Osteoblast (primary cell): ENCODE results near the gene CDKAL1. TPM values are rescaled to one million over a fixed set of nuclear protein-coding genes. Genes with fewer than 3 reads are reported as not detected.

Source experiments
- DNase-seq: peaks from one replicate; pipeline ENCODE4 v3.0.0; 2011; ENCODE audit warnings: low spot score, mixed read lengths; ENCODE audit not compliant: insufficient read length; ENCODE audit errors: missing footprints
- H2AFZ ChIP-seq: 2 replicates; pipeline ENCODE4 v1.6.0; 2011; ENCODE audit warnings: mild to moderate bottlenecking, low read length
- H3K27ac ChIP-seq: 2 replicates; pipeline ENCODE4 v1.5.1; 2011; ENCODE audit warnings: mild to moderate bottlenecking, low read depth, low read length, moderate library complexity
- H3K27me3 ChIP-seq: 2 replicates; pipeline ENCODE4 v1.6.0; 2012; ENCODE audit warnings: mild to moderate bottlenecking, control low read depth, inconsistent platforms, low read length, moderate library complexity; ENCODE audit not compliant: insufficient read depth
- H3K36me3 ChIP-seq: 2 replicates; pipeline ENCODE4 v1.5.1; 2011; ENCODE audit warnings: mild to moderate bottlenecking, low read length, control low read depth, moderate library complexity; ENCODE audit not compliant: insufficient read depth
- H3K4me1 ChIP-seq: 2 replicates; pipeline ENCODE4 v1.5.1; 2011; ENCODE audit warnings: mild to moderate bottlenecking, low read length, control low read depth, moderate library complexity; ENCODE audit not compliant: insufficient read depth
- H3K4me2 ChIP-seq: 2 replicates; pipeline ENCODE4 v1.6.0; 2011; ENCODE audit warnings: mild to moderate bottlenecking, low read length; ENCODE audit not compliant: insufficient read depth
- H3K4me3 ChIP-seq: fragments of 200-600 bp; sonication (generic); 3 replicates; pipeline ENCODE4 v1.5.1; 2012; ENCODE audit warnings: mild to moderate bottlenecking, low read length, inconsistent platforms; ENCODE audit not compliant: insufficient read depth
- H3K79me2 ChIP-seq: 2 replicates; pipeline ENCODE4 v1.6.0; 2012; ENCODE audit warnings: mild to moderate bottlenecking, low read length, control low read depth, inconsistent platforms; ENCODE audit not compliant: insufficient read depth
- H3K9me3 ChIP-seq: 2 replicates; pipeline ENCODE4 v1.5.1; 2011; ENCODE audit warnings: low read depth, low read length, control low read depth
- H4K20me1 ChIP-seq: 2 replicates; pipeline ENCODE4 v1.6.0; 2012; ENCODE audit warnings: mild to moderate bottlenecking, low read length, control low read depth; ENCODE audit not compliant: insufficient read depth
- total RNA-seq: library from RNA; depleted of rRNA; stranded (reverse); fragments of >200 nt; gene quantifications from 2 replicates; pipeline ENCODE4 v1.2.3, GENCODE V29; 2012
- TF ChIP-seq, protein P1 (sequence below): IDR thresholded peaks from 2 replicates; pipeline ENCODE4 v1.5.1; 2011; ENCODE audit warnings: mild to moderate bottlenecking, low read depth, low read length, moderate library complexity; ENCODE audit errors: extremely low read depth

Gene CDKAL1
- total RNA-seq, 1 donor, result 18.5 TPM

DNA sequence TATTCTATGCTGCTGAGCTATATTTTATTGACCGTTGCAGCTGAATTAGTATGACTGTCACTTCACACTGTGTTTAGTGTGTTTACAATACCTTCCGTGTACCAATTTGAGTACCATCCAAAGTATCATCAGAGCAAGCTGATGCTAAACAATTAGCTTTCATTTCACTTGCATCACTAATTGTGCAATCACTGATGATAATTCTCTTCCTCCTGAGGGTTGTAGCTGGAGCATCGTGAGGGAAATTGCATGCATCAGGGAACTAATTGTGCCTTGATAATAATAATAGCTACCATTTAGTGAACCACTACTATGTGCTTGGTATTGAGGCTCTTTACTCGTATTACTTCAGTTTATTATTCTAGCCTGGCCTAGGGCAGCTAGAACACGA lies 674.5 kb downstream of the CDKAL1 start:
- TF ChIP-seq, protein P1, sequence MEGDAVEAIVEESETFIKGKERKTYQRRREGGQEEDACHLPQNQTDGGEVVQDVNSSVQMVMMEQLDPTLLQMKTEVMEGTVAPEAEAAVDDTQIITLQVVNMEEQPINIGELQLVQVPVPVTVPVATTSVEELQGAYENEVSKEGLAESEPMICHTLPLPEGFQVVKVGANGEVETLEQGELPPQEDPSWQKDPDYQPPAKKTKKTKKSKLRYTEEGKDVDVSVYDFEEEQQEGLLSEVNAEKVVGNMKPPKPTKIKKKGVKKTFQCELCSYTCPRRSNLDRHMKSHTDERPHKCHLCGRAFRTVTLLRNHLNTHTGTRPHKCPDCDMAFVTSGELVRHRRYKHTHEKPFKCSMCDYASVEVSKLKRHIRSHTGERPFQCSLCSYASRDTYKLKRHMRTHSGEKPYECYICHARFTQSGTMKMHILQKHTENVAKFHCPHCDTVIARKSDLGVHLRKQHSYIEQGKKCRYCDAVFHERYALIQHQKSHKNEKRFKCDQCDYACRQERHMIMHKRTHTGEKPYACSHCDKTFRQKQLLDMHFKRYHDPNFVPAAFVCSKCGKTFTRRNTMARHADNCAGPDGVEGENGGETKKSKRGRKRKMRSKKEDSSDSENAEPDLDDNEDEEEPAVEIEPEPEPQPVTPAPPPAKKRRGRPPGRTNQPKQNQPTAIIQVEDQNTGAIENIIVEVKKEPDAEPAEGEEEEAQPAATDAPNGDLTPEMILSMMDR, result no peak
- Histone ChIP-seq H3K27me3 (no peaks in the 10 kb centered on the region), H3K4me1 (no peaks in the 10 kb centered on the region), H3K27ac (no peak overlapping the region), H3K79me2 (no peaks in the 10 kb centered on the region), H3K36me3 (no peaks in the 10 kb centered on the region), H3K4me3 (no peak overlapping the region), H3K4me2 (no peak overlapping the region), H2AFZ (no peak overlapping the region), H3K9me3 (no peaks in the 10 kb centered on the region), H4K20me1 (no peaks in the 10 kb centered on the region)
- no peak for DNase-seq

- Histone ChIP-seq H3K4me3 (no peak overlapping the region), H4K20me1 (no peaks in the 10 kb centered on the region), H3K27ac (no peak overlapping the region), H3K27me3 (no peaks in the 10 kb centered on the region), H3K9me3 (peaks cover under 1% of the 10 kb centered on the region), H3K36me3 (no peaks in the 10 kb centered on the region), H2AFZ (no peak overlapping the region), H3K4me1 (no peaks in the 10 kb centered on the region), H3K4me2 (no peak overlapping the region), H3K79me2 (no peaks in the 10 kb centered on the region)
- TF ChIP-seq, protein P1, result no peak
- no peak for DNase-seq
Observed at GRCh38 chr6:21213492-21213891, 679.2 kb downstream of the CDKAL1 start.

- Histone ChIP-seq H3K9me3 (peaks cover 1% of the 10 kb centered on the region), H3K4me2 (no peak overlapping the region), H3K27me3 (no peaks in the 10 kb centered on the region), H3K4me1 (no peaks in the 10 kb centered on the region), H4K20me1 (no peaks in the 10 kb centered on the region), H3K79me2 (no peaks in the 10 kb centered on the region), H3K27ac (no peak overlapping the region), H3K4me3 (no peak overlapping the region), H2AFZ (no peak overlapping the region), H3K36me3 (no peaks in the 10 kb centered on the region)
- TF ChIP-seq, protein P1, result no peak
- DNase-seq, result no peak
Observed at GRCh38 chr6:21214738-21215448, 680.6 kb downstream of the CDKAL1 start.

GRCh38 chr6:21219241-21219640 lies 685.0 kb downstream of the CDKAL1 start:
- no peaks in the 10 kb centered on the region for H3K79me2 ChIP-seq
- peaks cover 1% of the 10 kb centered on the region for H3K9me3 ChIP-seq
- H3K4me3 ChIP-seq, result no peak overlapping the region
- no peaks in the 10 kb centered on the region for H3K4me1 ChIP-seq
- H3K27me3 ChIP-seq, result no peaks in the 10 kb centered on the region
- H2AFZ ChIP-seq, result no peak overlapping the region
- DNase-seq, result no peak
- no peak overlapping the region for H3K27ac ChIP-seq
- no peaks in the 10 kb centered on the region for H3K36me3 ChIP-seq
- H3K4me2 ChIP-seq, result no peak overlapping the region
- TF ChIP-seq, protein P1, result no peak
- H4K20me1 ChIP-seq, result no peaks in the 10 kb centered on the region
